GM13976 (cell line): ENCODE measurements around the gene MYO19.
"Not testable (repeated sequence)": the region's sequence is repeated elsewhere in the genome, so short reads cannot be mapped to it uniquely, and the experiment has no call there.

Experiments used
- DNase-seq: peaks from one replicate; pipeline ENCODE4 v3.0.0; 2012; ENCODE audit warnings: low spot score
- CTCF ChIP-seq: IDR thresholded peaks from 2 replicates; pipeline ENCODE4 v1.5.1; 2012; ENCODE audit warnings: borderline replicate concordance, mild to moderate bottlenecking; ENCODE audit not compliant: insufficient read depth; ENCODE audit errors: extremely low read depth, missing control alignments, control extremely low read depth
- in situ Hi-C: fragments of 300-500 bp; cut with MboI; formaldehyde crosslinking; loops from one replicate; pipeline ENCODE4 v1.12.0; 2022; ENCODE audit warnings: low sequenced_read_pairs, mixed read lengths, inconsistent platforms; ENCODE audit not compliant: unreplicated experiment

Gene MYO19

GRCh38 chr17:36515837-36516236, 18.8 kb downstream of the MYO19 start:
- no peak for DNase-seq
- in situ Hi-C loops = no loop called here
- no peak for TF ChIP-seq CTCF

GRCh38 chr17:36514856-36515255, 19.8 kb downstream of the MYO19 start:
- in situ Hi-C loops = no loop called here
- no peak for DNase-seq
- no peak for TF ChIP-seq CTCF

- TF ChIP-seq CTCF = no peak
- DNase-seq = no peak
- in situ Hi-C loops = no loop called here
Observed at GRCh38 chr17:36512641-36513040, 22.0 kb downstream of the MYO19 start.

GRCh38 chr17:36511216-36511615, 23.5 kb downstream of the MYO19 start:
- TF ChIP-seq CTCF = no peak
- no peak for DNase-seq
- in situ Hi-C loops = no loop called here

GRCh38 chr17:36510636-36511035, 24.0 kb downstream of the MYO19 start:
- in situ Hi-C loops = no loop called here
- no peak for DNase-seq
- no peak for TF ChIP-seq CTCF

GRCh38 chr17:36509272-36509985, 25.2 kb downstream of the MYO19 start:
- no peak for DNase-seq
- in situ Hi-C loops = no loop called here
- TF ChIP-seq CTCF = no peak

GRCh38 chr17:36508439-36508838, 26.2 kb downstream of the MYO19 start:
- DNase-seq, in situ Hi-C loops: not testable (repeated sequence)
